Kidney glomerular epithelial cell (primary cell): ENCODE data around the gene NCAM1.
"Not testable (repeated sequence)": the region's sequence is repeated elsewhere in the genome, so short reads cannot be mapped to it uniquely, and the experiment has no call there.

Source experiments
- DNase-seq: peaks from one replicate; lab custom pipeline; 2025; lab: John Stamatoyannopoulos, UW

The NCAM1 gene

GRCh38 chr11:113278925-113279324, 317.7 kb downstream of the NCAM1 start:
- DNase-seq = no peak

- no peak for DNase-seq
Observed at GRCh38 chr11:113279591-113279990, 318.4 kb downstream of the NCAM1 start.

DNA sequence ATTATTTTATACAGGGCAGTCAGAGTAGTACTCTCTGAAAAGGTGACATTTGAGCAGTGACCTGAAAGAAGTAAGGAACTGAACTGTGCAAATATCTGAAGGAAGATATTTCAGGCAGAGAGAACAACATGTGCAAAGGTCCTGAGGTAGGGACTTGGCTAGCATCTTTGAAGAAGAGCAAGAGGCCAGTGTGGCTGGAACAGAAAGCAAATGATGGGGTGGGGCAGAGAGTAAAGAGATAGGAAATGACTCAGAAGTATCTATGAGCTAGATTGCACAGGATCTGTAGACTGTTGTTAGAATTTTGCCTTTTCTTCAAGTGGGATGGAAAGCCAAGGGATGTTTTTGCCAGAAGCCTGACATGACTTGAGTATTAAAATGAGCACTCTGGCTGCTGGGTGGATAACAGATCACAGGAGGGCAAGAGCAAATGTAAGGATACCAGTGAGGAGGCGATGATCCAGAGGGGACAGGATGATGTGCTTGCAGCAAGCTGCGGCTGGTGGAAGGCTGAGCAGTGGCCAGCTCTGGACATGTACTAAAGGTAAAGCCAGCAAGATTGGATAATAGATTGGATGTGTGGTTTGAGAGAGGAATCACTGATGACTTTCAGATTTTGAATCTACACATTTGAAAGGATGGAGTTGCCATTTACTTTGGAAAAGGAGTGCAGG, 320.0 kb downstream of the NCAM1 start:
- DNase-seq = no peak

GRCh38 chr11:113282898-113283437, 321.7 kb downstream of the NCAM1 start:
- DNase-seq = no peak

GRCh38 chr11:113283881-113284280, 322.7 kb downstream of the NCAM1 start:
- DNase-seq = no peak

DNA sequence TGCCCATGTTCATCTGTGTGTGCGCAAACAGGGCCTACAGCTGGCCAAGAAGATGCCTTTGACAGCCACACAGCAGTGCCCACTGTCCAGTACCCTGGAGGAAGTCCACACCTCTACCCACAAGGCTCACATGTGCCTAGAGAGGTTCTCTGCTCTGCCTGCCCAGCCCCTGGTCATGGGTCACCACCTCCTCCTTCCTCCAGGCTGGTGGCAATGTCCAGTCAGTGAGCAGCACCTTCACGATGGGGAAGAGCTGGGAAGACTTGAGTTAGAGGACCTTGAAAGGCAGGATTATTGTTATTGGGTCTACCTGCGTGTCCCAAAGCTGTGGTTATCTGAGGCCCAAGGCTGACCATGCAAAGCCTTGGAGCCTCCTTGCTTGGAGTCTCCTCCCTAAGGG, 324.8 kb downstream of the NCAM1 start:
- no peak for DNase-seq

DNA sequence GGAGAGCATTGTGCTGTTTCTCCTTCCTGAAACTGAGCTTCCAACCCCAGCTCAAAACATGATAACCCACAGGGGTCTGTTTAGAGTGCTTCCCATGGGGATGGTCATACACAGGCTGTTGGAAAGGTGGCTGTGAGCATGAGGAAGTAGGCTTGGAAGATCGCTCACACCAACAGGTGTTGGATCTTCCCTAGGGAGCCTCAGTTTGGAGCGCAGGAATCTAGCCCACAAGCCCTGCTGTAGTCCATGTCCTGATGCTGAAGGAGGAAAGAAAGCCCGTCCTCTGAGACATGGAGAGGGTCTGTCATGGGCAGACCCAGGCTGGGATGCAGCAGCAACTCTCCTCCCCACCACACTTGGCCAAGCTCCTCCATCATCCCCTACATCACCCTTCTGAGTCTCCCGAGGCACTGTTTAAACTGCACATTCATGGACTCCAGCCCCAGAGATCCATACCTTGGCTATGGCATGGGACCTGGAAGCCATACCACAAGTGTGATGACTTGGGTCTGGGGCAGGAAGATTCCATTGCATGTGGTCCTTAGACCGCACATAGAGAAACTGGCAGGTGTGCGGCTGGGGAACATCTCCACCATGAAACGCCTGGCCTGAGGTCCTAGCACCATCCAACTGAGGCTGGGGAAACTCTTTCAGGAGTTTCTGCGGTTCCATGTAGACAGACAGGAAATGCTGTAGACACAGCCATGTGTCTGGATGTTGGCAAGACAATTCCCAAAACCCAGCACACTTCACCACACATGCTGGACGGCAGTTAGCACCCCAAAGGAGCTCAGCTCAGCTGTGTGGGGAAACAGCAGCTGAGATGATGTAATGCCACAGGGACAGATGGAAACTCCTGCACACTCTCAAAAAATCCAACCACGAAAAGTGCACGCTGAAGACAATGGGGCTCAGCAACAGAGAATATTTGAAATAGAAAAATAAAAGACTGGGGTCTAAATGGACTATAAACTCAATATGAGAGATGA, 325.6 kb downstream of the NCAM1 start:
- DNase-seq = no peak

GRCh38 chr11:113287801-113288200, 326.6 kb downstream of the NCAM1 start:
- DNase-seq = no peak

GRCh38 chr11:113288286-113288863, 327.2 kb downstream of the NCAM1 start:
- no peak for DNase-seq

DNA sequence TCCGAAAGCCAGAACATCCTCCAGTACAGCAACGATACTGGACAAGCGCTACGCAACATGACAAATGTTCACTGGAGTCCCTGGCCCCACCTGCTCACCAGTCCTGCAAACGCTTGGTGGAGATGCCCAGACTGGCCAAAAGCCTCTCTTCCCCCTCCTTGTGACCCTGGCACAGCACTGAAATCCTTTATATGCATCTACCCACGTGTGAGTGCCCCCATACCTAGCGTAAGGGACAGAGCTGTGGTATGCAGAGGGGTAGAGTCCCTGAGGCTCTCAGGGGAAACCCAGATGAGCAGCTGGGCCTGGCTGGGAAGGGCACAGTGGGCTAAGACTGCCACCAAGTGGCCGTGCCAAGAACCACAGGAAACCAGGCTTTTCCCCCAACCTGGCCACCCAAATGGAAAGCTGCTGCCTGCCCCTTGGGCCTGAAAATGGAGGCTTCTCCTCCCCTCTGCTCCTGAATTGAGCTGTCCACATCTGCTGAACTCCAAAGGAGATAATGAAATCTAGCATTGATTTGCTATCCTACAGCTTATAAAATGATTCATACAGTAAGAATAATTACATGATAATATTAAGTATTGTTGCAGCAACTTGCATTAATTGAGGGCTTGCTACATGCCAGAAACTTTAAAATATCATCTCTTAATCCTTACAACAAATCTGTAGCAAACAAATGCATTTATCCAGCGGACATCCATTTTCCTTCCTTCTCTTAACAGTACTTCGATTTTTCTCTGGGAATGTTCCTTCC, 328.4 kb downstream of the NCAM1 start:
- no peak for DNase-seq

GRCh38 chr11:113293936-113294335, 332.7 kb downstream of the NCAM1 start:
- no peak for DNase-seq

GRCh38 chr11:113295993-113296392, 334.8 kb downstream of the NCAM1 start:
- no peak for DNase-seq

DNA sequence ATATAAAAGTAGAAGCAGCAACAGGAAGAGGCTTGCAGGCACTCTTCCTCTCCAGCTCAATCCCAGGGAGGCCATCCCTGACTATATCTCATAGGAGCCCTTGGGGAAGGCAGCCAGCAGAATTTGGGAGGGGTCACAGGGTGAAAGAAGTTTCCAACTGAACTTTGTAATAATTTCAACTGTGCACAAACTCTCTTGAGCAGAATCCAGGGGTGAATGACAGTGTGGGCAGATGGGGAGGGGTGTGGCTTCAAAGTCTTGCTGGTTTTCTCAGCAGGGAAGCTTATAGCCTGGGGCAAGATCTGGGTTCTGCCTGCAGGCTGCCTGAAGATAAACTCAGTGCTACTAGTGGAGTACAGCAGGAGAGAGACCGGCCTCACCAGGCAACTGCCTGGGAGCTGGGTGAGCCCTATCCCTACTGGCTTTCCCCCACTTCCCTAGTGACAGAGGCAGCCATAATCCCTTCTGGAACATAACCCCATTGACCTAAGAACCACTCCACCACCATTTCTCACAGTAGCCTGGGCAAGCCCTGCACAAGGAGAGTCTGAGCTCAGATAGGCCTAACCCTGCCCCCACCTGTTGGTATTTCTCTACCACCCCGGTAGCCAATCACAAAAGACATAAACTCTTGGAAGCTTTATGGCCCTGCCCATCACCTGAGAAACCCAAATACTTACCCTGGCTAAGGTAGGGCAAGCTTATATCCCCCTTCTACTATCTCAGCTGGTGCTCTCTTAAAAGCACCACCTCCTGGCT, 335.4 kb downstream of the NCAM1 start:
- no peak for DNase-seq

DNA sequence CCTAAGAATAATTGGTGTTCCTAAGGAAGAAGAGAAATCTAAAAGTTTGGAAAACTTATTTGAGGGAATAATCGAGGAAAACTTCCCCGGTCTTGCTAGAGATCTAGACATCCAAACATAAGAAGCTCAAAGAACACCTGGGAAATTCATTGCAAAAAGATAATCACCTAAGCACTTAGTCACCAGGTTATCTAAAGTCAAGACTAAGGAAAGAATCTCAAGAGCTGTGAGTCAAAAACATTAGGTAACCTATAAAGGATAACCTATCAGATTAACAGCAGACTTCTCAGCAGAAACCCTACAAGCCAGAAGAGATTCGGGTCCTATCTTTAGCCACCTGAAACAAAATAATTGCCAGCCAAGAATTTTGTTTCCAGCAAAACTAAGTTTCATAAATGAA, 337.3 kb downstream of the NCAM1 start:
- not testable (repeated sequence) for DNase-seq

DNA sequence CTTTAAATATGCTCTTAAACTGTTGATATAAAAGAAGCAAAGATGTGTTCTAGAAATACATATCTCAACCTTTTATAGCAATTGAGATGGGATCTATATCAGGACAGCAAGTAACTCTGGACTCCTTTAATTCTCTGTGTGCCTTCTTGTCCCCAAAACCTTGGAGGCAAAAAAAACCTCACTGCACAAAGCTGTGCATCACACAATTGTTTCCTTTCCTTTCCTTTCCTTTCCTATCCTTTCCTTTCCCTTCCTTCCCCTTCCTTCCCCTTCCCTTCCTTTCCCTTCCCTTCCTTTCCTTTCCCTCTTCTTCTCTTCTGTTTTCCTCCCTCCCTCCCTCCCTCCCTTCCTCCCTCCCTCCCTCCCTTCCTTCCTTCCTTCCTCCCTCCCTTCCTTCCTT, 343.7 kb downstream of the NCAM1 start:
- DNase-seq = no peak

DNA sequence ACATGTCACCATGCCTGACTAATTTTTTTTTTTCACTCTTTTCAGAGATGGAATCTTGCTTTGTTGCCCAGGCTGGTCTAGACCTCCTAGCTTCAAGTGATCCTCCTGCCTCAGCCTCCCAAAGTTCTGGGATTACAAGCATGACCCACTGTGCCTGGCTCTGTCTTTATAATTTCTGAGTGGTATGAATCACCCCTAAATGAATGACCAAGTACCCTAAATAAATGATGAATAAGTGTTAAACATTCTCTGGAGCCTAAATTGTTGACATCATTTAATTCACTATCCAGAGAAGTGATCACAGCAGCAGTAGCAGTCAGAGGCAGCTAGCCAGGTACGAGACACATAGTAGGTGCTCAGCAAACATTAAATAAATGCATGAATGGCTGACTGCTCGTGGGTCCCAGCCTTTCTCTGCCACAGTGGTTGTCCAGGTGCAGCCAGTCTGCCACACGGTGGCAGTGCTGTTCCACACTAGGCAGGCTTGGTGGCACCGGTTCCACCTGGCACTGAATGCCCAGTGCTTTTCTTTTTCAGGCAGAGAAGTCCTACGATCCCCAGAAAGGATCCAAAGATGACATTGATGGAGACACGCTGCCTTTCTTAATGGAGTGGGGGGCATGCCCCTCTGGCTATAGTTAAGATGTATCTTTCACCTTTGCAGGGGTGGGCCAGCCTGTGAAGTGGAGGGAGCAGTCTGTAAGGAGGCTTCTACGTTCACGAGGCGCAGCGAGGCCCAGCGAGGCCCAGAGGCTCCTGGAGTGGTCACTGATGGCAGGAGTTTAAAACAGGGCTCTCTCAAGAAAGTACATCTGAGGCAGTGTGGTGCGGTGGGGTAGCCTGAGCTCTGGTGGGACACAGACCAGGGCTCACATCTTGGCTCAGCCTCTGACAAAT, 344.5 kb downstream of the NCAM1 start:
- peak; percentile 41 for DNase-seq

DNA sequence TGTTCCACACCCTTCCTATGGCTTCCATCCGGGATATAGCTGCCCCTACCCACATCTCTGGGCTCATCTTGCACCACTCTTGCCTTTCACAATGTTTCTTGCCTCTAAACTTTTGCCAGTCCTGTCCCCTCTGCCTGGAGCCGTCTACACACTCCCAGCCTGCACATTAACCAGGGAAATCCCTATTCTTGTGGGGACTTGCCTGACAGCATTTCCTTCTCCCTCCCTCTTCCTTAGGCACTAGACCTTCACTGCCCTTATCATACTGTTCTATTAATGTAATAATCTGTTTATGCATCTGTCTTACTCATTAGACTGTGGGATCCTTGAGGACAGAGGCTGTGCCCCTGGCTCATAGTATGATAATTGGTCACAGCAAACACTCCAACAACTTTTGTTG, 347.4 kb downstream of the NCAM1 start:
- DNase-seq = no peak

DNA sequence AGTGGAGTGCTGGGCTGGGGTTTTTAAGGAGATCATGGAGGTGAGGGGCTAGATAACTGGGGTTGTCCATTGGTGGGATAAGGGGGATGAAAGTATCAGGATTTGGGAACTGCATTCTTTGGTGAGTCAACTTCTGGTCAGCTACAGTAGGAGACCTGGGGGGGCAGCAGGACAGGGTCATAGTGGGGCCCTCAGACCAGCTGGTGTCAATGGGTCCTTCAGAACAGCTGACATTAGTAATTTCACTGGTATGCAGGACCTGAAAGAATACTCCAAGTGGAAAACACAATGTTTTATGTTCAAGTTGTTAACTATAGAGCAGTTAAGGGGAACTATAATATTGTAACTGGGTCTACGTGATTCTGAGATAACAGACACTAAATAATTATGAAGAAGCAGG, 350.3 kb downstream of the NCAM1 start:
- no peak for DNase-seq

DNA sequence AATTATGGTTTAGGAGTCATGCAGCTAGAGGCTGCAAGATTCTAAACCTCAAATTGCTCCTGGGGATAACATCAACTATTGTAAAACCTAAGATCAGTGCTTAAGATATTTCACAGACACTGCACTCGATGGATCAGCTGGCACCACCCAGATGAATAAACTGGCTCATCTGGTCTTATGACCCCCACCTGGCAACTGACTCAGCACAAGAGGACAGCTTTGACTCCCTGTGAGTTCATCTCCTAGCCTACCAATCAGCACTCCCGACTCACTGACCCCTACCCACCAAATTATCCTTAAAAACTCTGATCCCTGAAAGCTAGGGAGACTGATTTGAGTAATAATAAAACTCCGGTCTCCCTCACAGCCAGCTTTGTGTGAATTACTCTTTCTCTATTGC, 352.4 kb downstream of the NCAM1 start:
- DNase-seq = no peak

- DNase-seq = no peak
Observed at GRCh38 chr11:113314065-113314388, 352.8 kb downstream of the NCAM1 start.
